ENCODE results near the gene CACNB1. TPM values are rescaled to one million over a fixed set of nuclear protein-coding genes. Genes with fewer than 3 reads are reported as not detected.

The CACNB1 gene
- total and polyA plus RNA-seq, 10 of the 15 experiments (the other 5 are each of a cell fraction or from before 2014, with no cell fraction given) = 0.06 to 15.6 (median 6.3) TPM

DNA sequence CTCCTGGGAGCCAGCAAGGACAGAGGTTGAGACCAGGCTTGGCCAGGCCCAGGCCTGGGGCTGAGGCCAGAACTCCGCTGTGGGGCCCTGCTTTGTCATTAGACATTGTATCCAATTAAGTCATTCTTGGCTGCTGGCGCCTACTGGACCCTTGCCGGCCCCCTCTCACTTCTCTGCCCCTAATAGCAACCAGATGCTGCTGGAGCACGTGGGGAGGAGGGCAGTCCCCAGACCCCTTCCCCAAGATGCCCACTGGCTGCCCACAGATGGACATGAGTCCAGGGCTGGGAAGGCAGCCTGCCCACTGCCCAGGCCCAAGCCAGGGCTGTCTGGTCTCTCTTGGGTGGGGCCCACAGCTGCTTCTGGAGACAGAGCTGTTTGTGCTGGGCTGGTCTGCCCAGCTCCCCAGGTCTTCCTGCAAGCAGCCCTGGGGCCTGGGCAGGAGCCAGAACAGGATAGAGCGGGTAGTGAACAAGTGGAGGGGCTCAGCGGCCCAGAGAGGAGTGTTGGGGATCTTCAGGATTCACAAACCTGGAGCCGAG, 53.8 kb downstream of the CACNB1 start:
- DNase-seq (ENCODE audit: low read depth, low spot score) (no peak), ATAC-seq (no peak), FAIRE-seq (no peak)
- no peak overlapping the region for H2AFZ ChIP-seq (ENCODE audit: control insufficient read depth, low read depth, low read length)
- TF ChIP-seq, protein P1, sequence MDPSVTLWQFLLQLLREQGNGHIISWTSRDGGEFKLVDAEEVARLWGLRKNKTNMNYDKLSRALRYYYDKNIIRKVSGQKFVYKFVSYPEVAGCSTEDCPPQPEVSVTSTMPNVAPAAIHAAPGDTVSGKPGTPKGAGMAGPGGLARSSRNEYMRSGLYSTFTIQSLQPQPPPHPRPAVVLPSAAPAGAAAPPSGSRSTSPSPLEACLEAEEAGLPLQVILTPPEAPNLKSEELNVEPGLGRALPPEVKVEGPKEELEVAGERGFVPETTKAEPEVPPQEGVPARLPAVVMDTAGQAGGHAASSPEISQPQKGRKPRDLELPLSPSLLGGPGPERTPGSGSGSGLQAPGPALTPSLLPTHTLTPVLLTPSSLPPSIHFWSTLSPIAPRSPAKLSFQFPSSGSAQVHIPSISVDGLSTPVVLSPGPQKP (IDR thresholded peaks at IDR 0.05; ENCODE audit: low read depth, low read length) = no peak
- no peak for TF ChIP-seq RAD21 (IDR thresholded peaks at IDR 0.05; ENCODE audit: insufficient read depth, low read depth, low read length)
- TF ChIP-seq, protein P2, sequence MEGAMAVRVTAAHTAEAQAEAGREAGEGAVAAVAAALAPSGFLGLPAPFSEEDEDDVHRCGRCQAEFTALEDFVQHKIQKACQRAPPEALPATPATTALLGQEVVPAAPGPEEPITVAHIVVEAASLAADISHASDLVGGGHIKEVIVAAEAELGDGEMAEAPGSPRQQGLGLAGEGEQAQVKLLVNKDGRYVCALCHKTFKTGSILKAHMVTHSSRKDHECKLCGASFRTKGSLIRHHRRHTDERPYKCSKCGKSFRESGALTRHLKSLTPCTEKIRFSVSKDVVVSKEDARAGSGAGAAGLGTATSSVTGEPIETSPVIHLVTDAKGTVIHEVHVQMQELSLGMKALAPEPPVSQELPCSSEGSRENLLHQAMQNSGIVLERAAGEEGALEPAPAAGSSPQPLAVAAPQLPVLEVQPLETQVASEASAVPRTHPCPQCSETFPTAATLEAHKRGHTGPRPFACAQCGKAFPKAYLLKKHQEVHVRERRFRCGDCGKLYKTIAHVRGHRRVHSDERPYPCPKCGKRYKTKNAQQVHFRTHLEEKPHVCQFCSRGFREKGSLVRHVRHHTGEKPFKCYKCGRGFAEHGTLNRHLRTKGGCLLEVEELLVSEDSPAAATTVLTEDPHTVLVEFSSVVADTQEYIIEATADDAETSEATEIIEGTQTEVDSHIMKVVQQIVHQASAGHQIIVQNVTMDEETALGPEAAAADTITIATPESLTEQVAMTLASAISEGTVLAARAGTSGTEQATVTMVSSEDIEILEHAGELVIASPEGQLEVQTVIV (IDR thresholded peaks at IDR 0.05; ENCODE audit: borderline replicate concordance, partially characterized antibody) = no peak
- WGBS (ENCODE audit: insufficient coverage, insufficient replicate concordance, low lambda C conversion rate, missing lambda C conversion rate) = 34% methylated on average over 7 of the region's 7 CpGs
- H3K9ac ChIP-seq (ENCODE audit: control insufficient read depth, insufficient read depth, low read length) = no peak overlapping the region
- H3K27ac ChIP-seq (ENCODE audit: control insufficient read depth, insufficient read depth) = no peak overlapping the region
- SMC1A ChIA-PET (ENCODE audit: uncharacterized antibody, unreplicated experiment) = interaction anchor here (1.1 kb wide), 1 partner anchor 161 kb away, joined by 3 read pairs; no protein-coding TSS in a partner anchor
- H3K36me3 ChIP-seq (ENCODE audit: control insufficient read depth in 2 of 2, insufficient read depth in 2 of 2, low read length in 1 of 2) = no peaks in the 10 kb centered on the region
- intact Hi-C loops (cut with micrococcal nuclease; ENCODE audit: unreplicated experiment) = loop anchor here (10.0 kb wide), 1 partner anchor 49 kb away; no protein-coding TSS in a partner anchor
- no peaks in the 10 kb centered on the region for H4K20me1 ChIP-seq (ENCODE audit: control insufficient read depth, insufficient read depth)
- no peaks in the 10 kb centered on the region; a peak in 1 of 4 replicates for H3K27me3 ChIP-seq (replicated peaks in 1 of 2; ENCODE audit: control insufficient read depth in 2 of 2, insufficient read depth in 2 of 2, low read length in 1 of 2)
- in situ Hi-C loops (cut with MboI) = no loop called here
- CTCF ChIA-PET = interaction anchor here (1.4 to 2.3 kb wide), 3 partner anchors 9 to 160 kb away, joined by 5 to 7 read pairs (median 5); no protein-coding TSS in a partner anchor
- no peaks in the 10 kb centered on the region for H3K79me2 ChIP-seq (ENCODE audit: control insufficient read depth, insufficient read depth, low read length)
- H3K9me3 ChIP-seq (replicated peaks; ENCODE audit: control insufficient read depth, insufficient read depth, low read length) = no peaks in the 10 kb centered on the region
- POLR2A ChIA-PET = no interaction called here
- H3K4me2 ChIP-seq (ENCODE audit: control insufficient read depth, insufficient read depth) = no peak overlapping the region
- no TSS peak for BruUV-seq (replicated peaks)
- RAD21 ChIA-PET (ENCODE audit: unreplicated experiment) = no interaction called here
- no peaks in the 10 kb centered on the region for H3K4me1 ChIP-seq (ENCODE audit: control insufficient read depth, insufficient read depth, low read length)
- H3K4me3 ChIP-seq = no peak overlapping the region
